Fibroblast of villous mesenchyme (primary cell): ENCODE measurements around the gene ARTN. TPM values are rescaled to one million over a fixed set of nuclear protein-coding genes. Genes with fewer than 3 reads are reported as not detected.

Experiments
- DNase-seq: peaks from one replicate; pipeline ENCODE4 v3.0.0-alpha.2; 2010; ENCODE audit warnings: low read depth
- H3K4me3 ChIP-seq: 2 replicates; pipeline ENCODE4 v1.5.1; 2011; ENCODE audit warnings: low read depth, mild to moderate bottlenecking, low read length
- total RNA-seq: library from RNA; depleted of rRNA; stranded (reverse); fragments of >200 nt; gene quantifications from 2 replicates; pipeline ENCODE4 v1.2.3, GENCODE V29; 2012
- TF ChIP-seq, protein P1 (sequence below): IDR thresholded peaks from 2 replicates; pipeline ENCODE4 v1.5.1; 2012; ENCODE audit warnings: low read depth, mild to moderate bottlenecking, low read length; ENCODE audit not compliant: insufficient read depth

The ARTN gene
- 0.86 TPM in 1 of 2 replicates, not detected in the other for total RNA-seq

DNA sequence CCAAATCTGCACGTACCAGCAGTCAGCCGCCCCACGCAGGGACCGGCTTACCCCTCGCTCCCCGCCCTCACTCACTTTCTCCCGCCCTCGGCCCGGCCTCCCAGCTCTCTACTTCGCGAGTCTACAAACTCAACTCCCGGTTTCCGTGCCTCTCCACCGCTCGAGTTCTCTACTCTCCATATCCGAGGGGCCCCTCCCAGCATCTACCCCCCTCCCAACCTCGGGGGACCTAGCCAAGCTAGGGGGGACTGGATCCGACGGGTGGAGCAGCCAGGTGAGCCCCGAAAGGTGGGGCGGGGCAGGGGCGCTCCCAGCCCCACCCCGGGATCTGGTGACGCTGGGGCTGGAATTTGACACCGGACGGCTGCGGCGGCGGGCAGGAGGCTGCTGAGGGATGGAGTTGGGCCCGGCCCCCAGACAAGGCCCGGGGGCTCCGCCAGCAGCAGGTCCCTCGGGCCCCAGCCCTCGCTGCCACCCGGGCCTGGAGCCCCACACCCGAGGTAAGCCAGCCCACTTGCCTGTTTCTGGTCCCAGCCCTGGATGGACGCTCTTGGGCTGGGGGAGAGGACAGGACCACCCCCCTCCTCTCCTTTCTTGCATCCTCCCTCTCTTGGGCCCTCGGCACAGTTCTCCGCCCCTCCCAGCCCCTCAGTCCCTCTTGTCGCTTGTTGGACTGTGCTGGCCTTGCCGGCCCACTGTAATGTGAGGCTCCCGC lies at the start of gene ARTN:
Gene ARTN, plus strand, starts transcription at position 416 of the 715 bp plus-strand sequence. CDS start 1,856 bp downstream, outside the sequence.
- peak within 1 kb of the TSS; percentile 57 for H3K4me3 ChIP-seq
- DNase-seq: no peak
- TF ChIP-seq, protein P1, sequence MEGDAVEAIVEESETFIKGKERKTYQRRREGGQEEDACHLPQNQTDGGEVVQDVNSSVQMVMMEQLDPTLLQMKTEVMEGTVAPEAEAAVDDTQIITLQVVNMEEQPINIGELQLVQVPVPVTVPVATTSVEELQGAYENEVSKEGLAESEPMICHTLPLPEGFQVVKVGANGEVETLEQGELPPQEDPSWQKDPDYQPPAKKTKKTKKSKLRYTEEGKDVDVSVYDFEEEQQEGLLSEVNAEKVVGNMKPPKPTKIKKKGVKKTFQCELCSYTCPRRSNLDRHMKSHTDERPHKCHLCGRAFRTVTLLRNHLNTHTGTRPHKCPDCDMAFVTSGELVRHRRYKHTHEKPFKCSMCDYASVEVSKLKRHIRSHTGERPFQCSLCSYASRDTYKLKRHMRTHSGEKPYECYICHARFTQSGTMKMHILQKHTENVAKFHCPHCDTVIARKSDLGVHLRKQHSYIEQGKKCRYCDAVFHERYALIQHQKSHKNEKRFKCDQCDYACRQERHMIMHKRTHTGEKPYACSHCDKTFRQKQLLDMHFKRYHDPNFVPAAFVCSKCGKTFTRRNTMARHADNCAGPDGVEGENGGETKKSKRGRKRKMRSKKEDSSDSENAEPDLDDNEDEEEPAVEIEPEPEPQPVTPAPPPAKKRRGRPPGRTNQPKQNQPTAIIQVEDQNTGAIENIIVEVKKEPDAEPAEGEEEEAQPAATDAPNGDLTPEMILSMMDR: no peak

GRCh38 chr1:43885279-43885801 lies 48.3 kb upstream of the ARTN start:
- no peak for DNase-seq
- TF ChIP-seq, protein P1: no peak
- no peak overlapping the region for H3K4me3 ChIP-seq

DNA sequence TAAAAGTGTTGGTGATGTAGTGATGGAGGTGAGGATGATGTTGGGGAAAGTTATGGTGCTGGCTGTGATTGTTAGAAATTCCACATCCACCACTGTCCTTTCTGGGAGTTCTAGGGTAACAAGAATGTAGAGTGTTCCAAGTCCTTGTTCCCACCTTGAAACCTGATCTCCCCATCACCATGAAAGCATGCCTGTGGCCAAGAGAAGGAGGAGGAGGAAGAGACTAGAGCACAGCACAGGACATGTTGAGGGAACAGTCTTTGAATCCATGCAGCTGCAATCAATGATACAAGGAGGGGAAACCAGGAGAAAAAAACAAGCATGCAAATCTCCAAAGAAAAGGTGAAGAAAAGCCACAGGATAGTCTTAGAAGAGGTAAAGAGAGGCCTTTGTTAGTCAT lies 45.9 kb upstream of the ARTN start:
- TF ChIP-seq, protein P1: no peak
- no peak overlapping the region for H3K4me3 ChIP-seq
- DNase-seq: no peak

GRCh38 chr1:43890815-43891214 lies 42.8 kb upstream of the ARTN start:
- TF ChIP-seq, protein P1: no peak
- peak; percentile 16 for DNase-seq
- no peak overlapping the region for H3K4me3 ChIP-seq

DNA sequence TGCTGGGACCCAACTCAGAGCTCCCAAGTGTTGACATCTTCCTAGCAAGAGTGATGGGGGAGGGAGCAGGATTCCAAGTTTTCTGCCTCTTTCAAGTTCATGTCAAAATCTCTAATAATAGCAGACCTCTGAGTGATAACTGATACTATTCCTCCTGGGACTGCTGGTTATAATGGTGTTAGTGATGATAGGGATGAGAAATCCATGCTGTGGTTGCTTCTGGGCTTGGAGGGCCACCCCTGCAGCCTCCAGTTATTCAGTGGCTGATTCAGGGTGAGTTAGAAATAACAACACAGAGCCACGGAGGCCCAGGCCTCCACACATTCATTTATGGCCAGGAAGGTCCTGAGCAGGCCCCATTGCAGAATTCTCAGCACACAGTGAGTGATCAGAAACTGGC lies 40.6 kb upstream of the ARTN start:
- DNase-seq: no peak

DNA sequence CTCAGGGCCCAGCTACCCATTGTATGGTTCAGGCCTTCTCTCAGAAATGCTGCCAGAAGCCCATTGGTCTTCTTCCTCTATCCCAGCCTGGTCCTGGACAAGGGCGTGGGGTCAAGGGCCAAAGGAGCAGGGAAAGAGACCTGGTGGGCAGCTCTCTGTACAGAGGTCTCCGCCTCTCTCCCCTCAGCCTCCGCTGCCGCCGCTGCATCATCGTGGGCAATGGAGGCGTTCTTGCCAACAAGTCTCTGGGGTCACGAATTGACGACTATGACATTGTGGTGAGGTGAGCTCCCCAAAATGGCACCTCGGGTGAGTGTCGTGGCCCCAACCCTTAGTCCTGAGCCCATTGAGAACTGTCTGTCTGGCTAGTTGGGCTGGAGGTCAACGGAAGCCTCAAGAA lies 34.6 kb upstream of the ARTN start:
- DNase-seq: no peak
- no peak overlapping the region for H3K4me3 ChIP-seq
- TF ChIP-seq, protein P1: no peak

More for the DNA sequence above, 40.6 kb upstream of the ARTN start:
- H3K4me3 ChIP-seq: no peak overlapping the region
- TF ChIP-seq, protein P1: no peak

- TF ChIP-seq, protein P1: no peak
- H3K4me3 ChIP-seq: no peak overlapping the region
- no peak for DNase-seq
Observed at GRCh38 chr1:43900386-43900785, 33.2 kb upstream of the ARTN start.
